ENCODE measurements around the gene CLEC11A. TPM values are rescaled to one million over a fixed set of nuclear protein-coding genes. Genes with fewer than 3 reads are reported as not detected.

Gene CLEC11A
- total and polyA plus RNA-seq, 9 of the 15 experiments (the other 6 are each of a cell fraction or from before 2014, with no cell fraction given) = 0.39 to 43.9 (median 3.4) TPM

DNA sequence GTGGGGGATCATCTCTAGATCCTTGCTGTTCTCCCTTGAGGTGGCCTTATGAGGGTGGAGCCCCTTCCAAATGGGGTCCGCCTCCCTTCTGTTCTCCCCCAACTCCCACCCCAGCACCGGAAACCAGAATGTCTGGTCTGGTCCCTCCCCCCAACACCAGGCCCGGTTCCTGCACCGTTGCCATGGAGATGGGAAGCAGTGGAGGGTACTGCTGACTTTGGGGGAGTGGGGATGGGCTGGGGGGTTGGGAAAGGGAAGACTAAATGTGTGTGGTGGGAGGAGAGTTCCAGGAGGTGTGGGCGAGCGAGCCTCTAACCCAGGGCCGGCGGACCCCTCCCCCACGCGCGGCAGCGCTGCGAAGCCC, 5.3 kb upstream of the CLEC11A start:
- CTCF ChIA-PET (ENCODE audit: low intra/inter-chr PET ratio) = no interaction called here

DNA sequence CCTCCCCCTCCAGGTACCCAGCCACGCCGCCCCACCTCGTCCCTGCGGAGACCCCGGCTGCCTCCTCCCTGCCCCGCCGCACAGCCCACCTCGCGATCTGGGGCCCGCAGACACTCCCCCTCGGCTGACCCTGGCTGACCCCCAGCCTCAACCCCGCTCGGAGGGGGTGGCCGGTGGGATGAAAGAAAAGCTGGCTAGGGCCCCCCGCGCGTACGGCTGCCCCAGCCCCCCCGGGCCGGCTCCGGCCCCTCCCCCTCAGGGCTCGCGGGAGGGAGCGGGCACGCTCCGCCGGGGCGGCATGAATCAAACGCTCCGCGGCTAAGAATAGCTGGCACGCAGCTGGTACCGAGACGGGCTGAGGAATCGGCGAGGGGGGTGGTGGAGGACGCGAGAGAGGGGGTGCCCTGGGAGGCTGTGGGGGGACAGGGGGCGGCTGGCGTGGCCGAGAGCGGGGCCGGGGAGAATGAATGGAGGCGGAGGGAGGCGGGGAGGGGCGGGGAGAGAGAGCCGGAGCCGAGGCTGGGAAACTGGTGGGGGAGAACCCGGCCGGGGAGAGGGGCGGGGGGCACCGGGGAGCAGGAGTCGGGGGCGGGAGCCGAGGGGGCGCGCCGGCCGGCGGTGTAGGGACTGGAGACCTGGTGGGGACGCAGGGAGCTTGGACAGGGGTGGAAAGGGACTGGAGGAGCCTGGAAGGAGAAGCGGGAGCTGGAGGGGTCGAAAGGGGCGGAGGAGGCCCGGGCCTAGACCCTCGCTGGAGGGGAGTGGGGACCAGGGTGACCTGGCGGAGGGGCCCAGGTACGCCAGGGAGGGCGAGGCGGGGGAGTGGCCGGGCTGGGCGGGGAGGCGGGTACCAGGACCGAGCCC, 4.7 kb upstream of the CLEC11A start:
- no peak overlapping the region for H3K27ac ChIP-seq (ENCODE audit: extremely low read depth, low read depth, low read length)
- peak overlapping the region; percentile 25; the same call in 1 of the 2 replicates for H3K4me3 ChIP-seq
- intact Hi-C loops (cut with micrococcal nuclease) = no loop called here
- in situ Hi-C loops (cut with MboI) = no loop called here
- no peaks in the 10 kb centered on the region for H3K79me2 ChIP-seq (ENCODE audit: control insufficient read depth, insufficient read depth, low read length)
- no peaks in the 10 kb centered on the region for H3K36me3 ChIP-seq (ENCODE audit: control insufficient read depth, insufficient read depth, low read length)
- peaks cover 8 to 39% of the 10 kb centered on the region in 2 experiments; a peak in 4 of 5 replicates for H3K27me3 ChIP-seq (ENCODE audit: control insufficient read depth in 2 of 2, insufficient read depth in 2 of 2, low read length in 2 of 2)
- WGBS (ENCODE audit: insufficient coverage, low coverage, missing lambda C conversion rate) = 5% methylated on average over 14 of the region's 74 CpGs
- no TSS peak for BruUV-seq (replicated peaks)
- H3K4me2 ChIP-seq (ENCODE audit: insufficient read depth, low read length) = no peak overlapping the region
- peaks cover 3 to 54% of the 10 kb centered on the region in 2 experiments for H3K4me1 ChIP-seq (replicated peaks in 1 of 2; ENCODE audit: control insufficient read depth in 2 of 2, insufficient read depth in 2 of 2, low read length in 2 of 2)
- FAIRE-seq (no peak), DNase-seq (ENCODE audit: extremely low read depth in 1 of 4, low spot score in 3 of 4) (peak in 2 of 4 experiments; percentile 60 to 61), ATAC-seq (no peak)
- CTCF ChIA-PET (ENCODE audit: low intra/inter-chr PET ratio) = no interaction called here
- peaks cover 5% of the 10 kb centered on the region; the same call in 1 of the 2 replicates for H4K20me1 ChIP-seq (replicated peaks; ENCODE audit: control insufficient read depth, insufficient read depth, low read length)
- no peaks in the 10 kb centered on the region for H3K9me3 ChIP-seq (replicated peaks; ENCODE audit: control insufficient read depth, insufficient read depth, low read depth, low read length)
- H3K9ac ChIP-seq (ENCODE audit: insufficient read depth in 1 of 2, low read depth in 2 of 2, low read length in 2 of 2) = peak overlapping the region in 1 of 2 experiments; percentile 58; a peak in 1 of 4 replicates
- no peaks in the 10 kb centered on the region for H3K9me1 ChIP-seq (ENCODE audit: control insufficient read depth, insufficient read depth, low read length)
- no peak overlapping the region for H2AFZ ChIP-seq (ENCODE audit: low read depth, low read length)
- POLR2A ChIA-PET = no interaction called here
- TF ChIP-seq, protein P1, sequence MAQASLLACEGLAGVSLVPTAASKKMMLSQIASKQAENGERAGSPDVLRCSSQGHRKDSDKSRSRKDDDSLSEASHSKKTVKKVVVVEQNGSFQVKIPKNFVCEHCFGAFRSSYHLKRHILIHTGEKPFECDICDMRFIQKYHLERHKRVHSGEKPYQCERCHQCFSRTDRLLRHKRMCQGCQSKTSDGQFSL (CRISPR knock-in tag; IDR thresholded peaks at IDR 0.05) = 0 out of 2 replicates have a peak, but pooled peaks have one; percentile 20
- TF ChIP-seq, protein P1 (tag; IDR thresholded peaks at IDR 0.05) = no peak
- TF ChIP-seq ZNF444 (CRISPR knock-in tag; IDR thresholded peaks at IDR 0.05) (no peak), XRCC5 (IDR thresholded peaks at IDR 0.05; ENCODE audit: low read depth, low read length) (no peak), TEAD1 (CRISPR knock-in tag; IDR thresholded peaks at IDR 0.05) (no peak), ZBTB7A (IDR thresholded peaks at IDR 0.05; ENCODE audit: borderline replicate concordance, control insufficient read depth, low read depth, low read length) (peak; percentile 43; the same call in 1 of the 2 replicates), CC2D1A (IDR thresholded peaks at IDR 0.05) (no peak), ELF2 (CRISPR knock-in tag; IDR thresholded peaks at IDR 0.05) (no peak)
- TF ChIP-seq, protein P2, sequence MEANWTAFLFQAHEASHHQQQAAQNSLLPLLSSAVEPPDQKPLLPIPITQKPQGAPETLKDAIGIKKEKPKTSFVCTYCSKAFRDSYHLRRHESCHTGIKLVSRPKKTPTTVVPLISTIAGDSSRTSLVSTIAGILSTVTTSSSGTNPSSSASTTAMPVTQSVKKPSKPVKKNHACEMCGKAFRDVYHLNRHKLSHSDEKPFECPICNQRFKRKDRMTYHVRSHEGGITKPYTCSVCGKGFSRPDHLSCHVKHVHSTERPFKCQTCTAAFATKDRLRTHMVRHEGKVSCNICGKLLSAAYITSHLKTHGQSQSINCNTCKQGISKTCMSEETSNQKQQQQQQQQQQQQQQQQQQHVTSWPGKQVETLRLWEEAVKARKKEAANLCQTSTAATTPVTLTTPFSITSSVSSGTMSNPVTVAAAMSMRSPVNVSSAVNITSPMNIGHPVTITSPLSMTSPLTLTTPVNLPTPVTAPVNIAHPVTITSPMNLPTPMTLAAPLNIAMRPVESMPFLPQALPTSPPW (CRISPR knock-in tag; IDR thresholded peaks at IDR 0.05) = peak; percentile 67

More for the DNA sequence above, 5.3 kb upstream of the CLEC11A start:
- no peaks in the 10 kb centered on the region for H3K9me1 ChIP-seq (ENCODE audit: control insufficient read depth, insufficient read depth, low read length)
- H3K4me1 ChIP-seq (replicated peaks in 1 of 2; ENCODE audit: control insufficient read depth in 2 of 2, insufficient read depth in 2 of 2, low read length in 2 of 2) = peaks cover 0 to 48% of the 10 kb centered on the region in 2 experiments; a peak in 4 of 5 replicates
- intact Hi-C loops (cut with micrococcal nuclease) = no loop called here
- no peaks in the 10 kb centered on the region for H3K79me2 ChIP-seq (ENCODE audit: control insufficient read depth, insufficient read depth, low read length)
- no peaks in the 10 kb centered on the region for H3K9me3 ChIP-seq (replicated peaks; ENCODE audit: control insufficient read depth, insufficient read depth, low read depth, low read length)
- FAIRE-seq = no peak
- H2AFZ ChIP-seq (ENCODE audit: low read depth, low read length) = no peak overlapping the region
- TF ChIP-seq ZNF696 (CRISPR knock-in tag; conservative IDR thresholded peaks at IDR 0.05) (no peak), ETS2 (tag; IDR thresholded peaks at IDR 0.05; ENCODE audit: borderline replicate concordance, poor library complexity, severe bottlenecking) (no peak), PCBP1 (IDR thresholded peaks at IDR 0.05; ENCODE audit: low read depth, low read length, poor library complexity, severe bottlenecking) (peak; percentile 14)
- H3K4me2 ChIP-seq (ENCODE audit: insufficient read depth, low read length) = no peak overlapping the region
- no peak overlapping the region for H3K9ac ChIP-seq (ENCODE audit: insufficient read depth in 1 of 2, low read depth in 2 of 2, low read length in 2 of 2)
- peaks cover 5% of the 10 kb centered on the region; the same call in 1 of the 2 replicates for H4K20me1 ChIP-seq (replicated peaks; ENCODE audit: control insufficient read depth, insufficient read depth, low read length)
- DNase-seq (ENCODE audit: extremely low read depth in 1 of 4, low spot score in 3 of 4) = no peak
- no peak for ATAC-seq
- in situ Hi-C loops (cut with MboI) = no loop called here
- H3K27ac ChIP-seq (ENCODE audit: extremely low read depth, low read depth, low read length) = no peak overlapping the region
- H3K36me3 ChIP-seq (ENCODE audit: control insufficient read depth, insufficient read depth, low read length) = no peaks in the 10 kb centered on the region
- H3K27me3 ChIP-seq (ENCODE audit: control insufficient read depth in 2 of 2, insufficient read depth in 2 of 2, low read length in 2 of 2) = peaks cover 8 to 42% of the 10 kb centered on the region in 2 experiments; a peak in 4 of 5 replicates
- no peak overlapping the region for H3K4me3 ChIP-seq
- 10% methylated on average over 2 of the region's 13 CpGs for WGBS (ENCODE audit: insufficient coverage, low coverage, missing lambda C conversion rate)
- BruUV-seq (replicated peaks) = no TSS peak
- POLR2A ChIA-PET = no interaction called here
